ENCODE results near the gene VTI1B. TPM values are rescaled to one million over a fixed set of nuclear protein-coding genes. Genes with fewer than 3 reads are reported as not detected.

The VTI1B gene
- total RNA-seq, 1 experiment from 2014 or later: 34.5 TPM

GRCh38 chr14:67683842-67684241 lies 9.4 kb upstream of the VTI1B start:
- in situ Hi-C loops (cut with HindIII; ENCODE audit: low pct_unique_long_range_greater_than_20kb, low sequenced_read_pairs): no loop called here
- peak; percentile 33 for DNase-seq (ENCODE audit: low read depth)

GRCh38 chr14:67680941-67681340 lies 6.5 kb upstream of the VTI1B start:
- in situ Hi-C loops (cut with HindIII; ENCODE audit: low pct_unique_long_range_greater_than_20kb, low sequenced_read_pairs): no loop called here
- DNase-seq (ENCODE audit: low read depth): no peak

DNA sequence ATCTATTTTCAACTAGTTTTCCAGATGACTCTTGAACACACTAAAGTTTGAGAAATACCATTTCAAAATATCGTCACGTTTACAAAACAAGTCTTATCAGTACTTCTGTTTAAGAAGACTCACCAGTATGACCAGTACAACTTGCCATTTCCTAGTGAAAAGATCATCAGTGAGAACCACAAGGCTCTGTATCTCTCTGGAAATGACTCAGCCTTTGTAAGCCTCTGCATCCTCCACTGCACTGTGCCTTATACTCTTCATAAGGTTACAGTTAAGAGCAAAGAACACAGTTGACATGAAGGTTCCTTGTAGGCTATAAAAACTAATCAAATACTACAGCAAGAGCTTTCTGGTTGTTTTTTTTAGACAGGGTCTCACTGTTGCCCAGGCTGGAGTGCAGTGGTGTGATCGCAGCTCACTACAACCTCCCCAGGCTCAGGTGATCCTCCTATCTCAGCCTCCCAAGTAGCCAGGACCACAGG lies 5.7 kb upstream of the VTI1B start:
- in situ Hi-C loops (cut with HindIII; ENCODE audit: low pct_unique_long_range_greater_than_20kb, low sequenced_read_pairs): no loop called here
- peak; percentile 41 for DNase-seq (ENCODE audit: low read depth)

DNA sequence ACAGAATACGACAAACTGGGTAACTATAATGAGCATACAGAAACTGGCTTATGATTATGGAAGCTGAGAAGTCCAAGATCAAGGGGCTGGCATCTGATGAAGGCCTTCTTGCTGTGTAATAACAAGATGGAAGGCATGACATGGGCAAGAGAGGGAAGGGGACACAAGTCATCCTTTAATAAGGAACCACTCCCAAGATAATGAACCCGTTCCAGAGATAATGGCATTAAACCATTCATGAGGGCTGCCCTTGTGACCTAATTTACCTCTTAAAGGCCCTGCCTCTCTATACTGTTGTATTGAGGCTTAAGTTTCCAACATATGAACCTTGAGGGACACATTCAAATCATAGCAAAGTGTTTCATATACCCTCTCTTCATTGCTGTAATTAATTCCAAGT lies 4.6 kb upstream of the VTI1B start:
- in situ Hi-C loops (cut with HindIII; ENCODE audit: low pct_unique_long_range_greater_than_20kb, low sequenced_read_pairs): no loop called here
- no peak for DNase-seq (ENCODE audit: low read depth)

DNA sequence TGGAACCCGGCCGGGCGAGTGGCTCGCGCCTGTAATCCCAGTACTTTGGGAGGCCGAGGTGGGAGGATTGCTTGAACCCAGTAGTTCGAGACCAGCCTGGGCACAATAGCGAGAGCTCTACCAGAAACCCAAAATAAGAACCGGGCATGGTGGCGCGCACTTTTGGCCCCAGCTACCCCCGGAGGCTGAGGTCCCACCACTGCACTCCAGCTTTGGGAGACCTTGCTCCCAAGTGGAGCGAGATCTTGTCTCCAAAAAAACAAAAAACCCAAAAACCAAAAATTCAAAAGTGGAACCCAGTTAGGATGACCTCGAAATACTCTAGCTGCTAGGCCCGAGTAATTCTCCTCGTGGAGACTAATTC lies 769 bp upstream of the VTI1B start:
- no peak for DNase-seq (ENCODE audit: low read depth)
- in situ Hi-C loops (cut with HindIII; ENCODE audit: low pct_unique_long_range_greater_than_20kb, low sequenced_read_pairs): no loop called here

DNA sequence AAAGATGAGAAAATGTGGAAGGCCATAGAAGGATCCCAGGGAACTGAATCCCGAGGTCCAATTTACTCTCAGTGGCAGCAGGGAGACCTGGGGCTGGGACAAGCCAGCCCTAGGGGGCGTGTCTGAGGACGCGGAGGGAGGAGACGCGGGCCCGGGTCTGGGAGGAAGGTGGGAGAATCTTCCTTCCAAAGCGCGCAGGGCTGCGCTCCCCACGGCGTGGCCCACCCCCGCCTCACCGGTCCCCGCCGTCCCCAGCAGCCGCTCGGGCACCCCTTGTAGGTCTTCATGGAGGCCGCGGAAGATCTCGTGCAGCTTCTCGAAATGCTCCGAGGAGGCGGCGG lies 323 bp downstream of the VTI1B start:
- DNase-seq (ENCODE audit: low read depth): peak; percentile 51
- in situ Hi-C loops (cut with HindIII; ENCODE audit: low pct_unique_long_range_greater_than_20kb, low sequenced_read_pairs): no loop called here

- in situ Hi-C loops (cut with HindIII; ENCODE audit: low pct_unique_long_range_greater_than_20kb, low sequenced_read_pairs): no loop called here
- no peak for DNase-seq (ENCODE audit: low read depth)
Measured at GRCh38 chr14:67673451-67673850, 981 bp downstream of the VTI1B start.

GRCh38 chr14:67668559-67668958 lies 5.9 kb downstream of the VTI1B start:
- in situ Hi-C loops (cut with HindIII; ENCODE audit: low pct_unique_long_range_greater_than_20kb, low sequenced_read_pairs): no loop called here
- DNase-seq (ENCODE audit: low read depth): no peak

- DNase-seq (ENCODE audit: low read depth): peak; percentile 16
- in situ Hi-C loops (cut with HindIII; ENCODE audit: low pct_unique_long_range_greater_than_20kb, low sequenced_read_pairs): no loop called here
Measured at GRCh38 chr14:67666750-67667449, 7.5 kb downstream of the VTI1B start.

DNA sequence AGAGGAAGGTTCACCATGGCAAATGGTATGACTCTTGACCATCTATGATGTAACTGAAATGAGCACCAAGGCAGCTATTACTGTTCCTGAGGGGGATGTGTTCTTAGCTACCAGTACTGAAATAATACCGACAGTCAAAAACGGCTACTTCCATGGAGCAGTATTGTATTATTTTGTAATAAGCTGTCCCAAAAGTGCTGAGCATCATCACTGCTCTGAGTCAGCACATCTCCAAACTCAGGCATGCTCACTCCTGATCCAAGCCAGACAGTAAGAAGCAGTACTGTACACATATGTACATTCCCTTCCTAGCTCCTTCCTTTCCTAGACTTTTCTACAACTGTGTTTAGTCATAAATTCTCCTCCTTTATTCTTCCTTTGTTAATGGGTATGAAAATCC lies 8.6 kb downstream of the VTI1B start:
- DNase-seq (ENCODE audit: low read depth): no peak
- in situ Hi-C loops (cut with HindIII; ENCODE audit: low pct_unique_long_range_greater_than_20kb, low sequenced_read_pairs): no loop called here

DNA sequence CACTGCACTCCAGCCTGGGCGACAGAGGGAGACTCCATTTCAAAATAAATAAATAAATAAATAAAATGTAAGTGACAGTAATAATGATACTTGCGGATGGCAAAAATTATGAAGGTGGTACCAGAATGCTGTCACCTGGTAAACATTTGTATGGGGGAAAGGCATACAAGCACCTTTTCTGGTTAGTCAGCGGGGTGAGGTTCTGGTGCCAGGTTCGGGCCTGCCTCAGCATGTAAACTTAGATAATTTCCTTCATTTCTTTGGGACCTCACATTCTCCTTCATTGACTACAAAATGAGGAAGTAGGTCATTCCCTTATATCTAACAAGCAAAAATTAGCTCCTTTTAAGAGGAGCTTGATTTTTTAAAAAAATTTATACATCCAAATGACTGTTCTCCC lies 10.8 kb downstream of the VTI1B start:
- in situ Hi-C loops (cut with HindIII; ENCODE audit: low pct_unique_long_range_greater_than_20kb, low sequenced_read_pairs): no loop called here
- no peak for DNase-seq (ENCODE audit: low read depth)

GRCh38 chr14:67653651-67654280 lies 20.7 kb downstream of the VTI1B start:
- in situ Hi-C loops (cut with HindIII; ENCODE audit: low pct_unique_long_range_greater_than_20kb, low sequenced_read_pairs): no loop called here

DNA sequence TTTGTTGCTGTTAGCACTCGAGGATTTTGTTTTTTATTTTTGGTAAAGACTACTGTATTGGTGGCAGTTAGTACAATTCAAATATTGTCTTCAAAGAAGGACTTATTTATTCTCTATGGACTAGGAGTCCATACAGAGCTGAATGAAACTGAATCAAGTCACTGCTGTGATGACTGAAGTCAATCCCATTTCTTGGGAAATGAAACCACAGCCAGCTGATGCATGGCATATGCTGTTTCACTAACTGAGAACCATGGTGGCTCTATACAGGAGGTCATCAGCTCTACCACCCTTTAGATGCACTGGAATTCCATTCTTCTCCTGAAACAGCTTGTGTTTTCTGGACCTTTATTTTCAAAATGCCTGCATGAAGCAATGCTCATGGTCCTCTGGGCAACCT lies 22.2 kb downstream of the VTI1B start:
- no peak for DNase-seq (ENCODE audit: low read depth)
- in situ Hi-C loops (cut with HindIII; ENCODE audit: low pct_unique_long_range_greater_than_20kb, low sequenced_read_pairs): no loop called here

More at GRCh38 chr14:67653651-67654280, 20.7 kb downstream of the VTI1B start:
- DNase-seq (ENCODE audit: low read depth): no peak

DNA sequence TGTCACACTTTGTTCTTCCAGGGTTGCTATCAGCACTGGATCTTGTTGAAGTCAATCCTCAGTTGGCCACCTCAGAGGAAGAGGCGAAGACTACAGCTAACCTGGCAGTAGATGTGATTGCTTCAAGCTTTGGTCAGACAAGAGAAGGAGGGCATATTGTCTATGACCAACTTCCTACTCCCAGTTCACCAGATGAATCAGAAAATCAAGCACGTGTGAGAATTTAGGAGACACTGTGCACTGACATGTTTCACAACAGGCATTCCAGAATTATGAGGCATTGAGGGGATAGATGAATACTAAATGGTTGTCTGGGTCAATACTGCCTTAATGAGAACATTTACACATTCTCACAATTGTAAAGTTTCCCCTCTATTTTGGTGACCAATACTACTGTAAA lies 23.7 kb downstream of the VTI1B start:
- DNase-seq (ENCODE audit: low read depth): no peak
- in situ Hi-C loops (cut with HindIII; ENCODE audit: low pct_unique_long_range_greater_than_20kb, low sequenced_read_pairs): no loop called here

DNA sequence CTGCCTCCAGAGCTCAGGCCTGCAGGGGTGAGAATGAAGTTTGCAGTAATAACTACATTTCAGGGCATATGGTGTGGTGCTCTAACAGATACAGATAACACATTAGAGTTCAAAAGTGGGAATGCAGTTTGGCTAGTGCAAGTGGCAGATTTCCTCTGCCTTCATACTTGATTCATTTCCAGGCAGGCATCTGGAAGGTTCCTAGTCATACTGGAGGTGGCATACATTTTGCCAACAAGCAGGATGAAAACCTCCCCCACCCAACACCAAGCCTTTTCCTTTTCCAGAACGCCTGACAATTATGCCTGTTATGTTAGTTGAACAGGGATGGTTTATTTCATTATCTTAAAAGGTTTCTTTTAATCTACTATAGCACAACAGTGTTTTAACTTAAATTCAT lies 24.3 kb downstream of the VTI1B start:
- in situ Hi-C loops (cut with HindIII; ENCODE audit: low pct_unique_long_range_greater_than_20kb, low sequenced_read_pairs): no loop called here
- no peak for DNase-seq (ENCODE audit: low read depth)

DNA sequence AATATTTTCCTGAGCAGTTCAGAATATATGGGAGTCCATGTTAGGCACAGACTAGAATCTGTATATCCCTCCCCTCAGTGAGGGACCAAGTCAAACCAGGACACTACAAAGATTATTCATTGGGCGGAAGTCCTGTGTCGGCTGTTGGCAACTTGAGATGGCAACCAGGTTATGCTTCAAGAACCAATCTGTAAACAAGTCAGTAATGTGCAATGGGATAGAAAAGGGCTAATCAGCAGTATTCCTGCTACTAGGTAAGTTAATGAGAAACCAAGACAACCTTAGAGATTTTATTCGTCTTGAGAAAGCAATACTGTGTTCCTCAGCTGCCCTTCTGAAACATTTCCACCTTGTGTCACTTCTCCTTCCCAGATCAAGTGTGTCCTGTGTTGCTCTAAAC lies 28.3 kb downstream of the VTI1B start:
- in situ Hi-C loops (cut with HindIII; ENCODE audit: low pct_unique_long_range_greater_than_20kb, low sequenced_read_pairs): no loop called here
- DNase-seq (ENCODE audit: low read depth): no peak

- in situ Hi-C loops (cut with HindIII; ENCODE audit: low pct_unique_long_range_greater_than_20kb, low sequenced_read_pairs): no loop called here
- DNase-seq (ENCODE audit: low read depth): no peak
Measured at GRCh38 chr14:67645414-67645813, 29.0 kb downstream of the VTI1B start.

DNA sequence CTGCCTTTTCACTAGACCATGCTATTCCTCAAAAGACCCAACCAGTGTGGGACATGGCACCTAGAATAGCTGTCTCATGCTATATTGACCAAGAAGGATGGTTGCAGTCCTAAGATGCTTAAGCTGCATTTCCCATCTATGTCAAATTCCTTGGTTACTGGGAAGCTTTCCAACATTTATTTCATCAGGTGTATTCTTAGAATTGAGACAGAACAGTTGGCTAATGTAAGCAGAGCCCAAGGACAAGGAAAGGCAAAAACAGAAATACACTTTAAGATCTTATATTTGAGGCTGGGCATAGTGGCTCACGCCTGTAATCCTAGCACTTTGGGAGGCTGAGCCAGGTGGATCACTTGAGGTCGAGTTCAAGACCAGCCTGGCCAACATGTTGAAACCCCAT lies 30.0 kb downstream of the VTI1B start:
- in situ Hi-C loops (cut with HindIII; ENCODE audit: low pct_unique_long_range_greater_than_20kb, low sequenced_read_pairs): no loop called here
- no peak for DNase-seq (ENCODE audit: low read depth)

- DNase-seq (ENCODE audit: low read depth): peak; percentile 8
- in situ Hi-C loops (cut with HindIII; ENCODE audit: low pct_unique_long_range_greater_than_20kb, low sequenced_read_pairs): no loop called here
Measured at GRCh38 chr14:67643713-67644112, 30.7 kb downstream of the VTI1B start.
